Measurements from ENCODE around the gene TCAP. TPM values are rescaled to one million over a fixed set of nuclear protein-coding genes. Genes with fewer than 3 reads are reported as not detected.

TCAP gene
- total and polyA plus RNA-seq, 2 experiments from 2014 or later = 0.61 to 2.1 TPM

GRCh38 chr17:39663688-39664580, 1.2 kb upstream of the TCAP start:
- peak; percentile 65 for ATAC-seq
- Histone ChIP-seq H3K36me3 (ENCODE audit: insufficient read depth) (no peaks in the 10 kb centered on the region), H3K4me2 (peak overlapping the region; percentile 70), H3K4me3 (peak overlapping the region; percentile 51; the same call in 1 of the 2 replicates), H3K27me3 (ENCODE audit: insufficient read depth) (peaks cover 33% of the 10 kb centered on the region), H3K4me1 (ENCODE audit: insufficient read depth) (peaks cover 46% of the 10 kb centered on the region), H3K27ac (ENCODE audit: low read depth) (no peak overlapping the region), H3K79me2 (replicated peaks; ENCODE audit: insufficient read depth) (no peaks in the 10 kb centered on the region), H3K9me2 (ENCODE audit: insufficient read depth) (no peaks in the 10 kb centered on the region), H4K20me1 (replicated peaks; ENCODE audit: insufficient read depth) (no peaks in the 10 kb centered on the region; the same call in 1 of the 2 replicates), H2AFZ (no peak overlapping the region), H3F3A (replicated peaks; ENCODE audit: low read depth) (peaks cover 3% of the 10 kb centered on the region)
- peaks cover 45% of the 10 kb centered on the region for H3K4me1 Mint-ChIP-seq
- peaks cover 14% of the 10 kb centered on the region; the same call in 2 of the 3 replicates for H3K36me3 Mint-ChIP-seq (ENCODE audit: low read depth)
- DNase-seq (ENCODE audit: low spot score) = peak; percentile 85
- H3K27ac Mint-ChIP-seq = peak overlapping the region; percentile 50; the same call in 1 of the 2 replicates
- TF ChIP-seq POLR2AphosphoS5 (IDR thresholded peaks at IDR 0.05; ENCODE audit: low read depth) (peak; percentile 38), STAT1 (IDR thresholded peaks at IDR 0.05; ENCODE audit: unreplicated experiment) (no peak), CTCF (conservative IDR thresholded peaks at IDR 0.05; ENCODE audit: low read depth in 2 of 2) (0 out of 4 replicates have a peak, but pooled peaks of 1 of the 2 experiments have one; percentile 3)
- no peaks in the 10 kb centered on the region; the same call in 2 of the 3 replicates for H3K9me3 Mint-ChIP-seq
- peaks cover 18% of the 10 kb centered on the region for H3K27me3 Mint-ChIP-seq (ENCODE audit: insufficient read depth, low read depth, poor library complexity)
- peak overlapping the region; percentile 59 for H3K4me3 Mint-ChIP-seq

DNA sequence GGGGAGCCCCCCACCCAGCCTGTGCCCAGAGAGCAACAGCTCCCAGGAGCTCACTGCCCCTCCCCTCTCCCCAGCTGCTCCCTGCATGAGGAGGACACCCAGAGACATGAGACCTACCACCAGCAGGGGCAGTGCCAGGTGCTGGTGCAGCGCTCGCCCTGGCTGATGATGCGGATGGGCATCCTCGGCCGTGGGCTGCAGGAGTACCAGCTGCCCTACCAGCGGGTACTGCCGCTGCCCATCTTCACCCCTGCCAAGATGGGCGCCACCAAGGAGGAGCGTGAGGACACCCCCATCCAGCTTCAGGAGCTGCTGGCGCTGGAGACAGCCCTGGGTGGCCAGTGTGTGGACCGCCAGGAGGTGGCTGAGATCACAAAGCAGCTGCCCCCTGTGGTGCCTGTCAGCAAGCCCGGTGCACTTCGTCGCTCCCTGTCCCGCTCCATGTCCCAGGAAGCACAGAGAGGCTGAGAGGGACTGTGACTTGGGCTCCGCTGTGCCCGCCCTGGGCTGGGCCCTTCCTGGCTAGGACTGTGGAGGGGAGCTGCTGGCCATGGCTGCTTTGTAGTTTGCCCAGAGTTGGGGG, 584 bp downstream of the TCAP start:
- Histone ChIP-seq H3K4me1 (ENCODE audit: insufficient read depth) (peaks cover 46% of the 10 kb centered on the region), H4K20me1 (replicated peaks; ENCODE audit: insufficient read depth) (no peaks in the 10 kb centered on the region; the same call in 1 of the 2 replicates), H3K27ac (ENCODE audit: low read depth) (no peak overlapping the region), H3K4me3 (no peak overlapping the region), H3F3A (replicated peaks; ENCODE audit: low read depth) (peaks cover 3% of the 10 kb centered on the region), H3K9me2 (ENCODE audit: insufficient read depth) (no peaks in the 10 kb centered on the region), H3K4me2 (peak overlapping the region; percentile 51; the same call in 1 of the 2 replicates), H2AFZ (no peak overlapping the region), H3K36me3 (ENCODE audit: insufficient read depth) (no peaks in the 10 kb centered on the region), H3K79me2 (replicated peaks; ENCODE audit: insufficient read depth) (no peaks in the 10 kb centered on the region), H3K27me3 (ENCODE audit: insufficient read depth) (peaks cover 41% of the 10 kb centered on the region)
- Mint-ChIP-seq H3K27ac (no peak overlapping the region), H3K36me3 (ENCODE audit: low read depth) (peaks cover 10% of the 10 kb centered on the region; the same call in 2 of the 3 replicates), H3K9me3 (no peaks in the 10 kb centered on the region; the same call in 2 of the 3 replicates), H3K4me1 (peaks cover 47% of the 10 kb centered on the region), H3K27me3 (ENCODE audit: insufficient read depth, low read depth, poor library complexity) (peaks cover 28% of the 10 kb centered on the region), H3K4me3 (no peak overlapping the region)
- DNase-seq (ENCODE audit: low spot score) = no peak
- TF ChIP-seq EZH2phosphoT487 (IDR thresholded peaks at IDR 0.05; ENCODE audit: unreplicated experiment) (no peak), JUNB (IDR thresholded peaks at IDR 0.05; ENCODE audit: unreplicated experiment) (no peak), ZNF331 (CRISPR knock-in tag; IDR thresholded peaks at IDR 0.05; ENCODE audit: low read depth) (no peak), STAT1 (IDR thresholded peaks at IDR 0.05; ENCODE audit: unreplicated experiment) (no peak), CREB1 (CRISPR knock-in tag; IDR thresholded peaks at IDR 0.05; ENCODE audit: low read depth) (no peak)
- ATAC-seq = no peak; the same call in 2 of the 3 replicates
